ENCODE measurements around the gene CORO7.

CORO7 gene

DNA sequence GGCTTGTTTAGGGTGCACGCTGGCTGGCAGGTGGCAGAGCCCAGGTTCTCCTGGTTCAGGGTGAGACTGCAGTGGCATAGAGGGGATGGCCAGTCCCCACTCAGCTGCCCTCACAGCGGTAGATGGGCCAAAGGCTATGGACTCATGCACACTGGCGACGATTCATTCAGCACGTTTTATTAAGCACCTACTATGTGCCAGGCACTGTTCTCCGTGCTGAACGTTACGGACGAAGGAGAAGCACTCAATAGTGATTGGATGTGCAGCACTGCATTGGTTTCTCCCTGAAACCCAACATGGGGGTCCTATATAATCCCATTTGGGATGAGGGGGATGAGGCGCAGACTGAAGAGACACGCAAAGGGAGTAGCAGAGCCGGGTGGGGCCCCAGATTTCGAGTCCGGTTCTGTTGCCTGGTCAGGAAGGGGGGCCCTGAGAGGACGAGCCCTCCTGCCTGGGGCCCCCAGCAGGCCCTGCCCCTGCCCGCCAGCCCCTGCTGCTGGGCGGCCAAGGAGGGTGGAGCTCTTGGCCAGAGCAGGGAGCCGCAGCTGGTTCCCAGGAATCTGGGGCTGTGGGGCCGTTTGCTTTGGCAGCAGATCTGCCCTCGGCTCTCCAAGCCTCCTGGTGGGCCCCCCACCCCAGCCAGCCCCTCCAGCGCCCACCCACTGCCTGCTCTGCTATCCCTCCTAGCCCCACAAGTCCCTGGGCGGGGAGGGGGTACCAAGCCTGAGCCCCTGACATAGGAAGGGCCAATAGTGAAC, 91.7 kb downstream of the CORO7 start:
- TF ChIP-seq, protein P1, sequence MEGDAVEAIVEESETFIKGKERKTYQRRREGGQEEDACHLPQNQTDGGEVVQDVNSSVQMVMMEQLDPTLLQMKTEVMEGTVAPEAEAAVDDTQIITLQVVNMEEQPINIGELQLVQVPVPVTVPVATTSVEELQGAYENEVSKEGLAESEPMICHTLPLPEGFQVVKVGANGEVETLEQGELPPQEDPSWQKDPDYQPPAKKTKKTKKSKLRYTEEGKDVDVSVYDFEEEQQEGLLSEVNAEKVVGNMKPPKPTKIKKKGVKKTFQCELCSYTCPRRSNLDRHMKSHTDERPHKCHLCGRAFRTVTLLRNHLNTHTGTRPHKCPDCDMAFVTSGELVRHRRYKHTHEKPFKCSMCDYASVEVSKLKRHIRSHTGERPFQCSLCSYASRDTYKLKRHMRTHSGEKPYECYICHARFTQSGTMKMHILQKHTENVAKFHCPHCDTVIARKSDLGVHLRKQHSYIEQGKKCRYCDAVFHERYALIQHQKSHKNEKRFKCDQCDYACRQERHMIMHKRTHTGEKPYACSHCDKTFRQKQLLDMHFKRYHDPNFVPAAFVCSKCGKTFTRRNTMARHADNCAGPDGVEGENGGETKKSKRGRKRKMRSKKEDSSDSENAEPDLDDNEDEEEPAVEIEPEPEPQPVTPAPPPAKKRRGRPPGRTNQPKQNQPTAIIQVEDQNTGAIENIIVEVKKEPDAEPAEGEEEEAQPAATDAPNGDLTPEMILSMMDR (IDR thresholded peaks at IDR 0.05; ENCODE audit: borderline replicate concordance, control extremely low read depth, extremely low read depth, insufficient read depth, missing control alignments) = no peak
- DNase-seq (ENCODE audit: low spot score) = no peak
- in situ Hi-C loops (cut with MboI; ENCODE audit: low sequenced_read_pairs, unreplicated experiment) = no loop called here

DNA sequence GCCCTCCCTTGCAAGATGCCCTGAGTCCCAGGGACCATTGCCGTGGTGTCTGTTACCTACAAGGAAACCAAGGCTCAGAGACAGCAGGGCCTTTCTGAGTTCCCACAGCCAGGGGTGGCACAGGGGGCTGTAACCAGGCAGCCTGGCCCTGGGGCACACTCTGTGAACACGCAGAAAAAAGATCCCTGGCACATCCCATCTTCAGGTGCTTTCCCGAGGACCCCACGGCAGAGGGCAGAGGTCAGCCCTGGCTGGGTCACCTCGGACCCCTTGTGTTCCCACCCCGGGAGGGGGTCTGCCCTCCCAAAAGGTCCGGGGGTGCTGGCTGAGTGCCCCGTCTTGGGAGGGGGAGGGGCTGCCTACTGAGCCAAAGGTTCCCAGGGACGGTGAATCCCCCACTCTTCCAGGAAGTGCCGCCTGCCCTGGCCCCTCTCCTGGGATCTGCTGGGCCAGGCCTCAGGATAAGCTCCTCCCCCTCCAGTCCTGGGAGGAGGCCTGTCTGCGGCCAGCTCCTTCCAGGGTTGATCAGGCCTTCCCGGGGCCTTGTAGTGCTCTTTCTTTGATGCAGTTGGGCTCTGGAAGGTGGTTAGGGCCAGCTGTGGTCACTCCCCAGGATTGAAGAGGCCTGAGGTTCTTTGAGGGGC, 92.4 kb downstream of the CORO7 start:
- TF ChIP-seq, protein P1 (IDR thresholded peaks at IDR 0.05; ENCODE audit: borderline replicate concordance, control extremely low read depth, extremely low read depth, insufficient read depth, missing control alignments) = no peak
- in situ Hi-C loops (cut with MboI; ENCODE audit: low sequenced_read_pairs, unreplicated experiment) = no loop called here
- no peak for DNase-seq (ENCODE audit: low spot score)

DNA sequence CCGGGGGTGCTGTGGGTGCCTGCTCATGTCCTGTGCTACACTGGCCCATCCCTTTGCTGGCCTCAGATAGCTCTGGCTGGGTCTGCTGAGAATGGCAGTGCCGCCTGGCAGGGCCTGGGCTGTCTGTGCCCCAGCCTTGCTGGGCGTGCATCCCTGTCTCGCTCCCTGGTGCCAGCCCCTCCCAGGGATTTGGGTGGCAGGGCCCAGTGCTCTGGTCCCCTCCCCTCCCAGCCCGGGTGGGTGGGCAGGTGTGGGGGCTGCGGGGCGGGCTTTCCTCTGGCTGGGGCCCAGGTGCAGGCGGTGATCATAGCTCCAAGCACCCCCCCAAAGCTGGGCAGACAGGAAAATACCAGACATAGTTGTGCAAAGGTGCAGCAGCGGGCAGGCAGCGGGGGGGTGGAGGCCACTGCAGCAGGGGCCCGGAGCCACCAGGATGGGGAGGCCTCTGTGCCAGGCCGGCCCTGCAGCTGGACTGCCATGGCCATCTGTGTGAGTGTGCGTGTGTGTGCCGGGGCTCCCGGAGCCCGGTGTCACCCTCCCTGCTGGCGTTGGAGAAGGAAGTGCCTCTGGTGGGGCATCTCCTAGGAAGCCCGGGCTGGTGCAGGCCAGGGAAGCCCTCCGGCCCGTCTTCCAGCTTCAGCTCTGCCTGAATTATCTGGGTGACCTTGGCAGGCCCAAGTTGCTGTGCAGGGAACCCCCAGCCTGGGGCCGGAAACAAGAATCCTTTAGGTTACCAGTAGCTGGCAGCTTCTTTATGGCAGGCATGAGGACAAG, 93.1 kb downstream of the CORO7 start:
- in situ Hi-C loops (cut with MboI; ENCODE audit: low sequenced_read_pairs, unreplicated experiment) = no loop called here
- TF ChIP-seq, protein P1 (IDR thresholded peaks at IDR 0.05; ENCODE audit: borderline replicate concordance, control extremely low read depth, extremely low read depth, insufficient read depth, missing control alignments) = no peak
- DNase-seq (ENCODE audit: low spot score) = no peak

DNA sequence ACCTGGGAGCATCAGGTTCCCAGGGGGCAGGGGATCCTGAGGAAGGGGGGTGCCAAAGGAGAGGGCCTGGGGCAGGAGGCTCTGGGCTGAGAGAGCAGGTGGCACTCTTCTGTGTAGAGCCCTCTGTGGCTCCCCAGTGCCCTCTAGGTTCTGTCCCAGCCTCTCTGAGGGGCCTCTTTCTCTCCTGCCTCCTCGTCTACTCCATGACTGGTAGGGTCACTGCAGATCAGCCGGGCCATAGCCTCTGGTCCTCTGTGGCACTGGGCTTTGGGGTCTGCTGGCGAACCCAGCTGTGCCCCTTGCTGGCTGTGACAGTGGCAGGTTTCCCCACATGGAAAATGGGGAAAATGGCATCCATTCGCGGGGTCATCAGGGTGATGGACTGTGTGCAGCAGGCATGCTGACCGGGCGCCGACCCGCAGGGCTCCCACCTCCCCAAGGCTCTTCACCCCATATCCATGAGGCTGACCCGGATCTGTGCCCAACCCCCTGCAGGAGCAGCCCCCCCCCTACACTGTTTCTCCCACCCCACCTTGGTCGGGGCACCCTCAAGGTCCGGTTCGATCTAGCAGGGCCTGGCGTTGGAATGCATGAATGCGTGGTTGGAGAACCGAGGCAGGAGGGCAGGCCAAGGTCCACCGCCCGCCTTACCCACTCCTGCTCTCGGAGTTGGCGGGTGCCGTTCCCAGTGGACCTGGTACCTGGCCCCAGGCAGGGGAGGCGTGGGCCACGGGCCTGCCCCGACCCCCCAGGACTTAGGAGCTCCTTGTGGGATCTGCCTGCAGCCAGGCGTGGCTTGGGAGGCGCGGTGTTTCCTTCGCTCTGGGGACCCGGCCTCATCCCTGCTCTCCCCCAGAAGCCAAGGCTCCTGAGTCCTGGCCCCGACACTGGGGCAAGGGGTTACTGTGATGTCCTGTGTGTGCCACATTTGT, 94.0 kb downstream of the CORO7 start:
- DNase-seq (ENCODE audit: low spot score) = no peak
- TF ChIP-seq, protein P1 (IDR thresholded peaks at IDR 0.05; ENCODE audit: borderline replicate concordance, control extremely low read depth, extremely low read depth, insufficient read depth, missing control alignments) = no peak
- in situ Hi-C loops (cut with MboI; ENCODE audit: low sequenced_read_pairs, unreplicated experiment) = no loop called here

DNA sequence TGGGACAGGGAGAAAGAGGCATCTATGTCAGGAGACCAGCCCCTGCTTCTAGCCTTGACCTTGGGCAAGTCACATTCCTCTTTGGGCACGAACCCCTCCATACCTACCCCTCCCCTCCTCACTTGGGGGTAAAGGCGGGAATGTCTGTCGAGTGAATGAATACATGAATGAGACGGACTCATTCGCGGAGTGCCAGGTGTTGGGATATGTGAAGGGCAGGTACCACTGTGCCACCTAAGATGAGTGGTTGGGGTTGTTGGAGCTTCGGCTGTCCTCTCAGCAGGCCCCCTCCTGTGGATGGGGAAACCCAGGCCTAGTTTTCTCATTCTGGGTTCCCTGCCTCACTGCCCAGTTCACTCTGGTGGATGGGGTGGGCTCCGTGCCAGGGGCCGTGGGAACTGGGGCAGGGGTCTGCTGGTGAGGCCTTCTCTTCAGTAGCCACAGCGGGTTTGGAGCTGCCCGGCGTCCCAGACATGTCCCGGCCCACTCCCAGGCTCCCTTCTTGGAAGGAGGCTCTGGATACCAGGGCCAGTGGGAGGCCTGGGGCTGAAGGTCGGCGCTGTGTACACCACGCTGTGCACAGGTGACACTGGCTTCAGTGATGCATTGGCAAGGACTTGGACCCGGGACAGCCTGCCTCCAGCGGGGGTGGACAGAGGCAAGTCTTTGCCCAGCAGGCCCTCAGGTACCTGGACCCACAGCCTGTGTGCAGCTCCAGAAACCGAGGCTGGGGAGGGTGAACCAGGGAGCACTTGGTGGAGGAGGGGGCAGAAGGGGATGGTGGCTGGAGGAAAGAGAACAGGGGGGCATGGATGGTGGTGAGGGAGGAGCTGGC, 94.9 kb downstream of the CORO7 start:
- no peak for DNase-seq (ENCODE audit: low spot score)
- TF ChIP-seq, protein P1 (IDR thresholded peaks at IDR 0.05; ENCODE audit: borderline replicate concordance, control extremely low read depth, extremely low read depth, insufficient read depth, missing control alignments) = no peak
- in situ Hi-C loops (cut with MboI; ENCODE audit: low sequenced_read_pairs, unreplicated experiment) = no loop called here

Data from GM13976 (cell line).